ENCODE measurements around the gene KRT16. TPM values are rescaled to one million over a fixed set of nuclear protein-coding genes. Genes with fewer than 3 reads are reported as not detected.
"Not testable (repeated sequence)": the region's sequence is repeated elsewhere in the genome, so short reads cannot be mapped to it uniquely, and the experiment has no call there.

The KRT16 gene
- not detected for polyA plus RNA-seq (ENCODE audit: insufficient read depth in 1 of 5, insufficient read length in 5 of 5, low replicate concordance in 1 of 5)
- long read RNA-seq, donor 1, result 0 reads
- long read RNA-seq, donor 2, result 0 reads
- long read RNA-seq, donor 3, result 0 reads
- long read RNA-seq, donor 4, result 0 reads
- long read RNA-seq, donor 5, result 0 reads
- long read RNA-seq, donor 6, result 0 reads
- long read RNA-seq, donor 7, result 0 reads
- long read RNA-seq, donor 8, result 0 reads

DNA sequence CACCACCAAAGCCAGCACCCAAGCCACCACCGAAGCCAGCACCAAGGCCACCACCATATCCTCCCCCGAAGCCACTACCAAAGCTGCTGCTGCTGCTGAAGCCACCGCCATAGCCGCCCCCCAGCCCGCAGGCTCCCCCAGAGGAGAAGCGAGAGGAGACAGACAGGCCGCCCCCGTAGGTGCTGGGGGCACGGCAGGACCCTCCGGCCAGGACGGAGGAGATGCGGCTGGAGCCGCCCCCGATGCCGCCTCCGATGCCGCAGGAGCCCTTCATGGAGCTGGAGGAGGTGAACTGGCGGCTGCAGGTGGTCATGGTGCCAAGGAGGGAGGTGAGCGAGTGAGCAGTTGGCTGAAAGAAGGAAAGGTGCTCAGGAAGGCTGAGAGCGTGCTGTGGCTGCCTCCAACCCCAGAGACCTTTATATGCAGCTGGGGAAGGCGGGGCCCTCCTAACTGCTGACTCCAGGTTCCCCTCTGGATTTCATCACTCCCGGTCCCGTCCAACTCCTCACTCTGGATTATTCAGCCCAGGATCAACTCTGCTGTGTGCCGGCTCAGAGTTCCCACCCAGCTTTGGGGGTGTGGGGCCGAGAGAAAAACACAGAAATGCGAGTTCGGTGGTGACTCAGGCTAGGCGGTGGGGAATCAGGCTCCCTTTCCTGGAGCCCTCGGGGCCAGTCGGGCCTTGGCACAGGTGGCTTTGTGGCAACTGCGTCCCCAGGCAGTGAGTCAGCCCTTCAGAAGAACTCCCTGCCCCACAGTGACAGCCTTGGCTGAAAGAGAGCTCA lies at the start of gene KRT16:
TSS of gene KRT16 (minus strand) at position 392 of the 785 bp plus-strand sequence. CDS start at position 313, 79 bp downstream.
- DNase-seq, result not testable (repeated sequence)

DNA sequence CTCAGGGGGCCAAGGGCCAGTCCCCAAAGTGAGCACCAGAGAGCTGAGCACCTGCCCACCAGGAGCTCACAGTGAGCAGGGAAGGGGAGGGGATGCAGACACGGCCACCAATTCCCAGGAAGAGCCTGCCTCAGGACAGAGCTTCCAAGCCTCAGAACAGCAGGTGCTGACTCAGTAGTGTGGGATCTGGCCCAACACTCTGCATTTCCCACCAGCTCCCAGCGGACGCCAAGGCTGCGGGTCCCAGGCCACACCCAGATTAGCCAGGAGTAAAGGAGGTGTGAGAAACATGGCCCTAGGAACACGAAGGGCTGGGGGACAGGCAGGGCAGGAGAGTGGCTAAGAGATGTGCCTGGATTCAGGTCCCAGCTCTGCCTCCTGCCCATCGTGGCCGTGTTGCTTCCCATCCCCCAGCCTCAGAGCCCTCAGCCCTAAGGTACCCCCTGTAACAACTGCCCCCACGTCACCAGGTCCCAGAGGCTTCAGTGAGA lies 47.7 kb upstream of the KRT16 start:
- DNase-seq, result no peak

DNA sequence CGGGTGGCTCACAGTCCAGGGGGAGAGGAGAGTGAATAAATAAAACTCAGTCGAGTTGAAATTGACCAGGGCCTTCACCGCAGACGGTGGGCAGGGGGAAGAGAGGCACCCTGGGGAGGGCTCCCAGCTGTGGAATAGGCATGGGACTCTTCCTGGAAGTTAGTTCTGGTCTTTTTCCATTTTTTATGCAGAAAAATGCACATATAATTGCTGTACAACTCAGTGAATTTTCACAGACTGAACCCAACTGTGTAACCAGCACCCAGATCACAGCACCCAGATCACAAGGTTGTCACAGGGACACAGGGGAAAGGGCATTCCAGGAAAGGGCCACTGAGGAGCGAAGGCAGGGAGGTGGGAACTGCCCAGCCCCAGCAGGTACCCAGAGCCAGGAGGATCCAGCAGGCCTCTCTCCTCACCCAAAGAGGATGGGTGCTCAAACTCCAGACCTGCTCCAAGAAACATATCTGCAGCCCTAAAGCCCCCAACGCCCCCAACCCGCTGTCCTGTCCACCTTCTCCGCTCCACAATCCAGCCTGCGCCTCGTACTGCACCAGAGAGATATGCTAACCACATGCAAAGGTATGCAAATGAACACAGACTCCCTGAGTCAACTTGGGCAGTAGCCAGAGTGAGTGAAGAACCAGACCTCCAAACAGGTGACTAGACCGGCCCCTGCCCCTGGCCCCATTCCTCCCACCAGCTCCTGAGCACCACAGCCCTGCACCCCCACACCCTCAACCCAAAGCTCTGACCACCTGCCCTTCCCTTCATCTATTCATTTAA lies 47.1 kb upstream of the KRT16 start:
- DNase-seq, result no peak

DNA sequence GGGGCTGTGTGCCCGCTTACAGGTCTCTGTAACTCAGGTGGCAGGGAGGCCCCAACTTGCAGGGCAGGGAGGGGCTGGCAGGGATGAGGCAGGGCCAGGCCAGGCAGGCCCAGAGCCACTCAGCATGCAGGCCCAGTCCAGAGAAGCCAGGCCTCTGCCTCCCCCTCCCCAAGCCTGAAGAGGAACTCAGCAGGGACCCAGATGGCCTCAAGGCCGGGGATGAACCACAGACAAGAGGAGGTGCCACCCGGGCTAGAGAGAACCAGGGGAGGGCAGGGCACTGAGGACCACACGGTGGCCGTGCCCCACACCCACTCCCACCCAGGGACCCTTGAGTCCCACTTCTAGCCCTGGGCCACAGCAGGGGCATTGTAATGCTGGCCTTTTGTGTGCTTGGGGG lies 46.3 kb upstream of the KRT16 start:
- no peak for DNase-seq

DNA sequence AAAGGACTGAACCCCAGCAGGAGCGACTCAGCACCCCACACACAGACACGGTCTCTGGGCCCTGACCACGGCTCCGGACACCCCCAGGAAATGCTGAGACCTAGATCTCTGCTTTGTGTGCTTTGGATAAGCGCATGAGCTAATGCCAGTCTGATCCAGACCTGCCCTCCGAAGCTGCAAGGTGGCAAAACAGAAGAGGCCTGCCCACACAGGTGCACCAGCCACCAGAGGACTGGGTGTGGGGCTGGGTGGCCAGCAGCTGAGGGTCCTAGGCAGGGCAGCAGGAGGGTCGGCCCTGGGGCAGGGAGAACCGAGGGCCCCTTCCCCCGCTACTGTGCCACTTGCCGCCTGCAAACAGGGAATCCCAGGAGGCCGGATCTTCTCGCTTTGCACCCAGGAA lies 45.4 kb upstream of the KRT16 start:
- DNase-seq, result no peak

DNA sequence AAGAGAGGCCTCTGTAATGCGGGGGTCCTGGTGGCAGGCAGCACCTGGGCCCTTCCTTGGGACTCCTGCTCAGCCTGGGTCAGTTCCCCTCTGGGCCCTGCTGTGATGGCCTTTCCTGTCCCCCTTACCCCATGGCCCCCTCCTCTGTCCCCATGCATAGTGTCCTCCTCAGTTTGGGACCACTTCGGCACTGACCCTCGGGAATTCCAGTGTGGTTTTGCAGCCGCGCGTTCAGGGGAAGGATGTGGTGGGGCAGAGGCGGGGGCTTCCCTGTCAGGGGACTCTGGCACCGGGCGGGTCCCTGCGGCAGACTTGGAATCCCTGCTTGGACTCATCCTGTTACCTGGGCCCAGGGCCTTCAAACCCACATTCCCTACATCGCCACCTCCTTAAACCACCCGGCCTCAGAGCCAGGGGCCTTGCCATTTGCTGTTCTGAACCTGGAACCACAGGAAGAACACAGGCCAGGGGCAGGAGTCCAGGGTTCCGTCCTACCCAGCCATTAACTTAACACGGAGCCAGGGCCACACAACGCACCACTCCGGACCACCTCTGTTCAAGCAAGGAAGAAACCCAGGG lies 44.7 kb upstream of the KRT16 start:
- DNase-seq, result no peak

DNA sequence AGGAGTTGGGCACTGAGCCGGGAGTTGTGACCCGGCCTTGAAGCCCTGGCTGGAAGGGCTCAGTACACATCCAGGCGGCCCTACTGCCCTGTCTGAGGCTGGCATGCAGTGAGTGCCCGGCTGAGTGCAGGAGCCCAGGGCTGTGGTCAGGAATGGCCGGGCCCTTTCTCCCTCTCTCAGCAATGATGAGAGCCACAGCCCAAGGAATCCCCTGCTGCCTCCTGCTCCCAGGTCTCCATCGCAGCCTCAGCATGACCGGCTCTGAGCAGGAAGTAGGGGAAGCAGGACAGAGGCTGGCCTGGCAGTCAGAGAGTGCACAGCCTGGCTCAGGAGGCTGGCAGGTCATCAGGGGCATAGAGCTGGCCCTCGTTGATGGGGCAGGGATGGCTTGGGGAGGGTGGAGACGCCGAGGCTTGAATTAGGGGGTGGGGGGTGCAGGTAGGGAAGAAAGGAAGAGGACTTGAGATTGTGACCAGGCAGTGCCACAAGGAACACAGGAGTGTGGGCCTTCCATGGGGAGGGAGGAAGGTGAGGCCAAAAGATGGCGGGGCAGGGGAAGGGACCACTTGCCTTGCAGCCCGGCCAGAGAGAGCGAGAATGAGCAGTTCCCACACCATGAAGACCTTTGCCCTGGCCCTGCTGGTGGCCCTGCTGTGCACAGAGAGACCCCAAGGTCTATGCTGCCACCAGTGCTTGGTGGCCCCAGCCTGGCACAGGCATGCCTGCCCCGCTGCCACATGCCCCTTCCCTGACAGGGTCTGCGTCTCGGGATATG lies 43.9 kb upstream of the KRT16 start:
- no peak for DNase-seq

DNA sequence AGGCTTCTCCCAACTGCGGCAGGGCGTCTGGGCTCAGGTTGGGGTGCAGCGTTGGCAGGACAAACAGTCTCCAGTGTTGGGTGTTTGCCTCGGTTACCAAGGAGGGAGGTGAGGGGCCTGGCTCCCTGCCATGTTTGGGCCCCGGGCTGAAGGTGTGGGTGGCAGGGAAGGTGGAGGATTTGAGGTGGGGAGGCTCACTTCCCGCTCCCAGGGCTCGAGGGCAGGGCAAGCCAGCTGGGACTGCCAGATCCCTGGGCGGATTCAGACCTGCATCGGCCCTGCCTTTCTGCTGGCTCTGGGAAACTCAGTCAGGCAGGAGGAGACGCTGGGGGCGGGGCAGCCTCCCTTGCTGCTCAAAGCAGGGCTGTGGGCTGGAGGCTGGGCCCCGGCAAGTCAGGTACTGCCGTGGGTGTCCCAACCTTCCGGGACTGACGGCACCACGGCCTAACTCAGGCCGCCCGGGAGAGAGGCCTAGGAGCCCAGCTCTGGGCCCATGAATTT lies 43.1 kb upstream of the KRT16 start:
- peak; percentile 69 to 71 for DNase-seq

DNA sequence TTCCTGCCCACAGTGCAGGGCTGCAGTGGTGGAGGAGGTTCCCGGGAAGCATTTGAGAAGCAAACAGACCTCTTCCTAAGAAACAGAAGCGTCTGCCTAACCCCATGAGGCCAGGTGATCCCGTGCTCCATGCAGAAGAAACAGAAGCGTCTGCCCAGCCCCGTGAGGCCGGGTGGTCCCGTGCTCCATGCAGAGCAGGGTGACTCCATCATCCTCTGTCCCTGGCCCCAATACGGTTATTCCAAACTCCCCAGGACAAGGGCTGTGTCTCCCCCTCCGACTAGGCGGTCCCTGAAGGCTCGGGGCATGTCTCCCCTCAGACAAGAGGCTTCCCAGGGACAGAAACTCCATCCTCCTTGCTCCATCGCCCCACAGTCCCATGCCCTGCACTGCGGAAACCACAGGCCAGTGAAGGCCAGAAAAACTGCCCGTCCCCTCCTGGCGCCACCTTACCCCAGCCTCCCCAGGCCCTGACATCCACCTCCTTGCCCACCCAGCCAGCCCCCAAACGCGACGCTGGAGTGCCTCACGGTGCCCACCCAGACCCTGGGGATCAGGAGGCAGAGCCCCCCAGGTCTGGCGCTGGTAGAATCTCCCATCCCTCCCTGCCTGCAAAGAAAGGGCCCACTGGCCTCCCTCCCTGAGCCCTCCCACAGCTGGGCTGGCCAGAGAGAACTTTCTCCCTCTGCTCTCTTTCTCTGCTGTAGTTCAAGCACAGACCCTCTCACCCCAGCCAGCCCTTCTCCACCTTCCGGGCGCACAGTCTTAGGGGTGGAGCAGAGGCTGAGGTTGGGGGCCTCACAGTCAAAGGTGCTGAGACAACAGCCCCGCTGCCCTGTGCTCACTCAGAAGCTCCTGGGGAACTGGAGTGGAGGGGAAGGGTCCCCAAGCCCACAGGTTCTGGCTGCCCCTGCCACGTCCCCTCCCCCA lies 42.4 kb upstream of the KRT16 start:
- no peak for DNase-seq

DNA sequence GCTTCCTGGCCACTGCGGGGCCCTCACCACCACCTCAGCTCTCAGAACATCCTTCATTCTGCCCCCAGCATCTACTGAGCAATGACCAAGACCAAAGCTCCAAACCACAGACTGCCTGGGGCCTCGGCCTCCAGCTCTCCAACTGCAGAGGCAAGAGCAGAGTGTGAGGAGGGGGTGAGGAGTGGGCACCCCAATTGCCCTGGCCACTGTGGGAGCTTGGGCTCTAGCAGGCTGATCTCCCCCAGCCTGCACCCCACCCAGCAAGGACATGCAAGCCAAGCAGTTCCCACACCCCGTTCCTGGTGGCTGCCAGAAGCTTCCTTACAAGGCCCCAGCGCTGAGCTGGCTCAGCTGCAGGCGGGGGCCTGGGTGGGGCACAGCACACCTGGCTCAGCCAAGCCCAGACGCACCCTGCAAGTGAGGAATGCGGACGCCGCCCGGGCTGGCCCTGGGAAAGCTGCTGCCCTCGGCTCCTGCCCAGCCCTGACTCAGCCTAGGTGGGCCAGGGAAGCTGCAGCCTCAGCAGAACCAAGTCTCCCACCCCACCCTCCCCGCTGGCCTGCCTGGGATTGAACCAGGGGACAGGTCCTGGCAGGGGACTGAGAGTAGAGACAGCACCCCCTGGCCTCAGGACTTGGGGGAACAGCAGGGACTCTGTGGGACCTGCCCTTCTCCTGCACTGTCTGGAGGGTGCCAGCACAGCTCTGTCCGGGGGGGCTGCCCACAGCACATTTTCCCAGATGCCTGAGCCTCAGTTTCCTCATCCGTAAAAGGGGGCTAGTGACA lies 41.5 kb upstream of the KRT16 start:
- DNase-seq, result peak in 1 of 2 donors; percentile 47

DNA sequence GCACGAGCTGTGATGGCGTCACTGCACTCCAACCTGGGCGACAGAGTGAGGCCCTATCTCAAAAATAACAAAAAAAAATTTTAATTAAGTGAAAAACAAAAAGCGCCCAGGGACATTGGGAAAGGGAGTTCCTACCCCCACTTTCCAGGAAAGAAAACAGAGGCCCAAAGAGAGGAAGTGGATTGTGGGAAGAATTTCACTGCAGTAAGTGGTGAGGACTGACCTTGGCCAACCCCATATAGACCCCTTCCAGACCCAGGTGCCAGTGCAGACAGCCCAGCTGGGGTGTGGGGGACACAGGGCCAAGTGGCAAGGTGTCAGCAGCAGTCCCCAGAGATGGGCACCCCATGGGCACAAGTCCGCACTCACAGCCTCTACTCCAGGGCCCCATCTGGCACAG lies 40.9 kb upstream of the KRT16 start:
- DNase-seq, result no peak

DNA sequence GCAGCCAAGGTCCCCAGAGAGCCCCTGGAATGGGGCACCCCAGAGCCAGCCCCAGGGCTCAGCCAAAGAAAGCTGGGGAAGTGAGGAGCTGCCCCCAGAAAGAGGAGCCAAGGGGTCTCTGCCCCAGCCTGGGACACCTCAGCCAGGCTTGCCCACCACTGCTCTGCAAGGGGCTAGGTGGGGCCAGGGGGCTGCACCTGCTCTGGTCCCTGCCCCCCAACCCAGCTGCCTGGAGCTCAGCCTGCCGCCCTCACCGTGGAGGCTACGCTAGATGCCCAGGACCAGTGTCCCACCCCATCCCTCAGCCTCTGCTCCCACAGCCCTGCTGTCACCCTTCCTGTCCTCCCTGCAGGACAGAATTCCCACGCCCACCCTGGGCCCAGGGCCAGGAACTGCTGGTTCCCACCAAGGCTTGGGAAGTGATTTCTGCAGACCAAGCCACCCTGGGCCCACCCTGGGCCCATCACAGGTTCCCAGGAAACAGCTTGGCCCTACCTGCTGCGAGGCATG lies 39.9 kb upstream of the KRT16 start:
- no peak for DNase-seq

DNA sequence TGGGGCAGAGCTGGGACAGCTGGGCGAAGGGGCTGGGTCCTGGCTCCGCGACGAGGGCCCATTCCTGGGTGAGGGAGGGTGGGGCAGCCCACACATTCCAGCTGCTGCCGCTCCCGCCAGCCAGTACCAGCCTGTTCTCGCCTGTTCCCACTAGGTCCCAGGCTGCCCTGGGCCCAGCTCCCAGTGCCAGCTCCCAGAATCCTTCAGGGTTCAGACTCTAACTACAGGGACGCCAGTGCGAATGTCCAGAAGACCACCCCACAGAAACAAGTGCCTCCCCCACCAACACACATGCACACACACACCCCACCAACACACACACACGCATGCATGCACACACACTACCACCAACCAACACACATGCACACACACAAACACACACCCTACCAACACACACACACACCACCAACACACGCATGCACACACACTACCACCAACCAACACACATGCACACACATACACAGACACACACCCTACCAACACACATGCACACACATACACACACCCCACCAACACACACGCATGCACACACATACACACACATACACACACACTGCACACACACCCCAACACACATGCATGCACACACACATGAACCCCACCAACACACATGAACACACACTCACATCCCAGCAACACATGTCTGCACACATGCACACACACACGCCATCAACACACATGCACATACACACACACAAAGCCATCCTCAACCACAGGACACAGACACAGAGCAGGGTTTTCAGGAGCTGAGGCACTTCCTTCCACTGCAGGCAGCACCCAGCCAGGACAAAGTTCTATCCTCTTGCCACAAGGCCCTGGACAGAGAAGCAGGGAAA lies 39.3 kb upstream of the KRT16 start:
- DNase-seq, result peak; percentile 65 to 67

DNA sequence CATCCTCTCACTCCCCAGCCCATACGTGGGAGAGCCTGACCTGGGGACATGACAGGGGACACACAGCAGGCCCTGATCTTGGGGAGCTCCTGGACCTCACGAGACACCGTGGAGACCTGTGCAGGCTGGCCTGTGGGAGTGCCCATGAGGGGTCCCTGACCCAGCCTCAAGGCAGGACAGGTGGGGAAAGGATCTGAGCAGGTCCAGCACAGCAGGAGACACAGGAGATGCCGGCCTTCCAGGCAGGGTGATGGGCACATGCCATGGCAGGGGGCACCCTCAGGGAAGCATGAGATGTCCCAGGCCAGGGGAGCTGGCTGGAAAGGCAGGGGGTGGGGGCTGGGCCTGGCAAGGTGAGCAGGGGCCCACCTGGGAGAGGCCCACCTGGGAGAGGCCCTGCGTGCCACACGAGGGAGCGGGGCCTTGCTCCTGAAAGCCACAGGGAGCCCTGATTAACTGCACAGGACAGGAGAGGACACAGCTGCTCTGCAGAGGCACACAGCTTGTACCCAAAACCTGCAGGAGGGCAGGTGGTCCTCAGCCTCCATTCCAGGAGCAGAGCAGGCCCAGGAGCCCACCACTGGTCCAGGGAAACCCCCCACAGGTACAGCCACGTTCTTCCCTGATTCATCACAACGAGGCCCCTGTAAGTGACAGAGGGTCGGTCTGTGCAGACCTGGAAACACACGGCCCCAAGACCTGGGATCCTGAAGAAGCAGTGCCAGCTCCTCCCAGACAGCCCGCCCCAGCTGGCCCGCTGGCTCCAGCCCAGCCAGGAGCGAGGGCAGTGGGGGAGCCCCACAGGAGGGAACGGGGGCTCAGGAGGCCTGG lies 38.4 kb upstream of the KRT16 start:
- no peak for DNase-seq

DNA sequence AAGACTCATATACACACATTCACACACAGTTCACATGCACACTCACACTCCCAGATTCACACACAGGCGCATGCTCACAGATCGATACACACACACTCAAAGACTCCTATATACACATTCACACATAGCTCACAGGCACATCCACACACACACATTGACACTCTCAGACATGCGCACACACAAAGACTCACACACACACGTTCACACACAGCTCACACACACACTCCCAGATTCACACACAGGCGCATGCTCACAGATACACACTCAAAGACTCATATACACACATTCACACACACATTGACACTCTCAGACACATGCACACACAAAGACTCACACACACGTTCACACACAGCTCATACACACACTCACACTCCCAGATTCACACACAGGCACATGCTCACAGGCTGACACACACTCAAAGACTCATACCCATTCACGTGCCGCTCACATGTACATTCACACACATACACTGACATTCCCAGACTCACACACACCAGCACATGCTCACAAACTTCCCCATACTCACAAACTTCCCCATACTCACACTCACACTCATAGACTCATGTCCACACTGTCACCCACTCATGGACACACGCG lies 37.5 kb upstream of the KRT16 start:
- DNase-seq, result no peak

DNA sequence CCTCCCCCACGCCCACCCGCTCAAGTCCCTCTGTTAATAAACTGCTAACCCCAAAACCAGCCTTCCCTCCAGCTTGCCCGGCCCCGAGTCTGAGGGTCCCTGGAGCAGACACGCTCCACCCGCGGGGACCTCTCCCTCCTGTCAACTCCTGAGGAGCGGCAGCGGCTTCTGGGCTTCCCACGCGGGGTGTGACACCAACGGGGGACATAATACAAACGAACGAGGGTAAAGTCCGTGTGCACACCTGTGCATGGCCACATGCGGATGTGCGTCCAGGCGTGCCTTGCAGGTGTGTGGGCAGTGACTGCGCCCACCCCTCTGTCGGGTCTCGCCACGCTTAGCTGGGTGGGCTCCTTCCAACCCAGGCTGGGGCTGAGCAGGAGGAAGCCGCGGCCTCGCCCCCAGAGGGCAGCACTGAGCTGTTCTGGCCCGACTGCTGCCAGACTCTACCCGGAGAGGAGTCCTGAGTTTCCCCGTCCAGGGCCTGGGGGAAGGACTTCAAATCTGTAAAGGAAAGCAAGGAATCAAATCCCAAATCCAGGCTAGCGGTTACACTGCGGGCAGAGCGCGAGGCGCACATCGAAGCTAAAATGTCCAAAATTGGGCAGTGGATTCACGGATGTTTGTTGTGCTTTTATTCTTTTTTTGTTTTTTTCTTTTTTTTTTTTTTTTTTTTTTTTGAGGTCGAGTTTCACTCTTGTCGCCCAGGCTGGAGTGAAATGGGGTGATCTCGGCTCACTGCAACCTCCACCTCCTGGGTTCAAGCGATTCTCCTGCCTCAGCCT lies 36.0 kb upstream of the KRT16 start:
- peak; percentile 62 to 80 for DNase-seq

Measured in right lung (tissue), 10 donors.